ENCODE results near the gene ERG28.

DNA sequence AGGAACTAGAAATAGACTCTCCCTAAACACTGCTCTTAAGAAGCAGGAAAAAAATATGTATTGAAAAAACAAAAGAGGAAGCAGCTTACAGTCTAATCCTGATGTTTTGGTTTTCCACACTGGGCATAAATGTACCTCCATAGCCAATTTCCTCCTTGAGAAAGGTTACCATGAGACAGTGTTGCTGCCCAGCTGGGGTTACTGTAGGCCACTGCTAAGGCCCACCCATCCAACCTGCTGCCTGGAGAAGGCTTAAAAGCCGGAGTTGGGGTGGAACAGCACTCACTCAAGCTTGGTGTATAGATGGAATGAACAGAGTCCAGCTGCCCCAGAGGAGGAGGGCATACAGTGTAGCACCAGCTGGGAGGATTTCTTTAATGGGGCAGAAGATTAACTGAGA lies 41.1 kb downstream of the ERG28 start:
- TF ChIP-seq, protein P1, sequence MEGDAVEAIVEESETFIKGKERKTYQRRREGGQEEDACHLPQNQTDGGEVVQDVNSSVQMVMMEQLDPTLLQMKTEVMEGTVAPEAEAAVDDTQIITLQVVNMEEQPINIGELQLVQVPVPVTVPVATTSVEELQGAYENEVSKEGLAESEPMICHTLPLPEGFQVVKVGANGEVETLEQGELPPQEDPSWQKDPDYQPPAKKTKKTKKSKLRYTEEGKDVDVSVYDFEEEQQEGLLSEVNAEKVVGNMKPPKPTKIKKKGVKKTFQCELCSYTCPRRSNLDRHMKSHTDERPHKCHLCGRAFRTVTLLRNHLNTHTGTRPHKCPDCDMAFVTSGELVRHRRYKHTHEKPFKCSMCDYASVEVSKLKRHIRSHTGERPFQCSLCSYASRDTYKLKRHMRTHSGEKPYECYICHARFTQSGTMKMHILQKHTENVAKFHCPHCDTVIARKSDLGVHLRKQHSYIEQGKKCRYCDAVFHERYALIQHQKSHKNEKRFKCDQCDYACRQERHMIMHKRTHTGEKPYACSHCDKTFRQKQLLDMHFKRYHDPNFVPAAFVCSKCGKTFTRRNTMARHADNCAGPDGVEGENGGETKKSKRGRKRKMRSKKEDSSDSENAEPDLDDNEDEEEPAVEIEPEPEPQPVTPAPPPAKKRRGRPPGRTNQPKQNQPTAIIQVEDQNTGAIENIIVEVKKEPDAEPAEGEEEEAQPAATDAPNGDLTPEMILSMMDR (IDR thresholded peaks at IDR 0.05; ENCODE audit: low read depth, low read length, missing input control): no peak
- TF ChIP-seq, protein P2, sequence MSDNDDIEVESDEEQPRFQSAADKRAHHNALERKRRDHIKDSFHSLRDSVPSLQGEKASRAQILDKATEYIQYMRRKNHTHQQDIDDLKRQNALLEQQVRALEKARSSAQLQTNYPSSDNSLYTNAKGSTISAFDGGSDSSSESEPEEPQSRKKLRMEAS (IDR thresholded peaks at IDR 0.05): no peak
- TF ChIP-seq, protein P3, sequence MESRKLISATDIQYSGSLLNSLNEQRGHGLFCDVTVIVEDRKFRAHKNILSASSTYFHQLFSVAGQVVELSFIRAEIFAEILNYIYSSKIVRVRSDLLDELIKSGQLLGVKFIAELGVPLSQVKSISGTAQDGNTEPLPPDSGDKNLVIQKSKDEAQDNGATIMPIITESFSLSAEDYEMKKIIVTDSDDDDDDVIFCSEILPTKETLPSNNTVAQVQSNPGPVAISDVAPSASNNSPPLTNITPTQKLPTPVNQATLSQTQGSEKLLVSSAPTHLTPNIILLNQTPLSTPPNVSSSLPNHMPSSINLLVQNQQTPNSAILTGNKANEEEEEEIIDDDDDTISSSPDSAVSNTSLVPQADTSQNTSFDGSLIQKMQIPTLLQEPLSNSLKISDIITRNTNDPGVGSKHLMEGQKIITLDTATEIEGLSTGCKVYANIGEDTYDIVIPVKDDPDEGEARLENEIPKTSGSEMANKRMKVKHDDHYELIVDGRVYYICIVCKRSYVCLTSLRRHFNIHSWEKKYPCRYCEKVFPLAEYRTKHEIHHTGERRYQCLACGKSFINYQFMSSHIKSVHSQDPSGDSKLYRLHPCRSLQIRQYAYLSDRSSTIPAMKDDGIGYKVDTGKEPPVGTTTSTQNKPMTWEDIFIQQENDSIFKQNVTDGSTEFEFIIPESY (IDR thresholded peaks at IDR 0.05): no peak
- TF ChIP-seq, protein P4, sequence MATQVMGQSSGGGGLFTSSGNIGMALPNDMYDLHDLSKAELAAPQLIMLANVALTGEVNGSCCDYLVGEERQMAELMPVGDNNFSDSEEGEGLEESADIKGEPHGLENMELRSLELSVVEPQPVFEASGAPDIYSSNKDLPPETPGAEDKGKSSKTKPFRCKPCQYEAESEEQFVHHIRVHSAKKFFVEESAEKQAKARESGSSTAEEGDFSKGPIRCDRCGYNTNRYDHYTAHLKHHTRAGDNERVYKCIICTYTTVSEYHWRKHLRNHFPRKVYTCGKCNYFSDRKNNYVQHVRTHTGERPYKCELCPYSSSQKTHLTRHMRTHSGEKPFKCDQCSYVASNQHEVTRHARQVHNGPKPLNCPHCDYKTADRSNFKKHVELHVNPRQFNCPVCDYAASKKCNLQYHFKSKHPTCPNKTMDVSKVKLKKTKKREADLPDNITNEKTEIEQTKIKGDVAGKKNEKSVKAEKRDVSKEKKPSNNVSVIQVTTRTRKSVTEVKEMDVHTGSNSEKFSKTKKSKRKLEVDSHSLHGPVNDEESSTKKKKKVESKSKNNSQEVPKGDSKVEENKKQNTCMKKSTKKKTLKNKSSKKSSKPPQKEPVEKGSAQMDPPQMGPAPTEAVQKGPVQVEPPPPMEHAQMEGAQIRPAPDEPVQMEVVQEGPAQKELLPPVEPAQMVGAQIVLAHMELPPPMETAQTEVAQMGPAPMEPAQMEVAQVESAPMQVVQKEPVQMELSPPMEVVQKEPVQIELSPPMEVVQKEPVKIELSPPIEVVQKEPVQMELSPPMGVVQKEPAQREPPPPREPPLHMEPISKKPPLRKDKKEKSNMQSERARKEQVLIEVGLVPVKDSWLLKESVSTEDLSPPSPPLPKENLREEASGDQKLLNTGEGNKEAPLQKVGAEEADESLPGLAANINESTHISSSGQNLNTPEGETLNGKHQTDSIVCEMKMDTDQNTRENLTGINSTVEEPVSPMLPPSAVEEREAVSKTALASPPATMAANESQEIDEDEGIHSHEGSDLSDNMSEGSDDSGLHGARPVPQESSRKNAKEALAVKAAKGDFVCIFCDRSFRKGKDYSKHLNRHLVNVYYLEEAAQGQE (IDR thresholded peaks at IDR 0.05): no peak
- TF ChIP-seq SP1 (IDR thresholded peaks at IDR 0.05): peak; percentile 9

Measured in liver (tissue), 3 donors.